Activated B cell treated with CpG ODN at 0.5 μM for 24 hours (primary cell): Measurements from ENCODE around the gene C10orf143. TPM values are rescaled to one million over a fixed set of nuclear protein-coding genes. Genes with fewer than 3 reads are reported as not detected.

Experiments used
- ATAC-seq: fragments of 200-7000 bp; cut with Tn5 transposase; one replicate; pipeline ENCODE4 v1.10.0; 2021; ENCODE audit warnings: low read depth, mild to moderate bottlenecking, moderate library complexity
- CTCF ChIA-PET: fragments of 350-600 bp; sonication (Branson Sonifier 250); formaldehyde crosslinking; loops from one replicate; lab custom pipeline; 2021; ENCODE audit warnings: antibody characterized with exemption; lab: Charles Lee
- POLR2A ChIA-PET: fragments of 350-600 bp; sonication (Branson Sonifier 250); formaldehyde crosslinking; loops from one replicate; lab custom pipeline; 2021; ENCODE audit warnings: antibody characterized with exemption; lab: Charles Lee
- DNase-seq: peaks from one replicate; pipeline ENCODE4 v3.0.0; 2022
- H3K27ac Mint-ChIP-seq: one replicate; pipeline ENCODE4 v1.8.0; 2020; ENCODE audit warnings: mixed read lengths
- H3K27me3 Mint-ChIP-seq: one replicate; pipeline ENCODE4 v1.8.0; 2021; ENCODE audit warnings: mixed read lengths
- H3K36me3 Mint-ChIP-seq: one replicate; pipeline ENCODE4 v1.8.0; 2021; ENCODE audit warnings: low read depth, mixed read lengths
- H3K4me1 Mint-ChIP-seq: one replicate; pipeline ENCODE4 v1.8.0; 2021; ENCODE audit warnings: mixed read lengths
- H3K4me3 Mint-ChIP-seq: one replicate; pipeline ENCODE4 v1.8.0; 2020; ENCODE audit warnings: mild to moderate bottlenecking, mixed read lengths
- H3K9me3 Mint-ChIP-seq: one replicate; pipeline ENCODE4 v1.8.0; 2020; ENCODE audit warnings: mixed read lengths
- CTCF ChIP-seq: fragments of 200-600 bp; IDR thresholded peaks from one replicate; pipeline ENCODE4 v1.8.0; 2022; ENCODE audit warnings: antibody characterized with exemption, mild to moderate bottlenecking
- intact Hi-C: fragments of 100-400 bp; cut with micrococcal nuclease; formaldehyde crosslinking; loops from one replicate; pipeline ENCODE4 v1.15.1; 2024
- total RNA-seq: library from RNA; stranded (reverse); gene quantifications from 2 replicates; pipeline ENCODE4 v1.2.3, GENCODE V29; 2022

The C10orf143 gene
- total RNA-seq, 1 donor from 2014 or later, result 10.1 TPM

GRCh38 chr10:130039141-130039540 is 71.5 kb downstream of the C10orf143 start:
- Mint-ChIP-seq H3K27me3 (peaks cover 11% of the 10 kb centered on the region), H3K4me1 (no peaks in the 10 kb centered on the region), H3K4me3 (no peak overlapping the region), H3K9me3 (no peaks in the 10 kb centered on the region), H3K27ac (no peak overlapping the region), H3K36me3 (no peaks in the 10 kb centered on the region)
- DNase-seq (no peak), ATAC-seq (no peak)
- intact Hi-C loops, result no loop called here
- CTCF ChIA-PET, result no interaction called here
- TF ChIP-seq CTCF, result no peak
- POLR2A ChIA-PET, result no interaction called here

- no peak for DNase-seq
- intact Hi-C loops, result no loop called here
- ChIA-PET CTCF (no interaction called here), POLR2A (no interaction called here)
- no peak overlapping the region for H3K4me3 Mint-ChIP-seq
- H3K9me3 Mint-ChIP-seq, result no peaks in the 10 kb centered on the region
- no peaks in the 10 kb centered on the region for H3K36me3 Mint-ChIP-seq
- no peaks in the 10 kb centered on the region for H3K4me1 Mint-ChIP-seq
- ATAC-seq, result no peak
- no peak for TF ChIP-seq CTCF
- H3K27me3 Mint-ChIP-seq, result peaks cover 10% of the 10 kb centered on the region
- no peak overlapping the region for H3K27ac Mint-ChIP-seq
These were observed 72.0 kb downstream of the C10orf143 start for GRCh38 chr10:130038611-130039109.

GRCh38 chr10:130038019-130038555 is 72.5 kb downstream of the C10orf143 start:
- intact Hi-C loops, result no loop called here
- POLR2A ChIA-PET, result no interaction called here
- DNase-seq, result no peak
- Mint-ChIP-seq H3K36me3 (no peaks in the 10 kb centered on the region), H3K27ac (no peak overlapping the region), H3K27me3 (peaks cover 7% of the 10 kb centered on the region), H3K9me3 (no peaks in the 10 kb centered on the region), H3K4me3 (no peak overlapping the region), H3K4me1 (no peaks in the 10 kb centered on the region)
- CTCF ChIA-PET, result no interaction called here
- TF ChIP-seq CTCF, result no peak
- no peak for ATAC-seq

GRCh38 chr10:130037169-130037661 is 73.4 kb downstream of the C10orf143 start:
- Mint-ChIP-seq H3K4me1 (no peaks in the 10 kb centered on the region), H3K9me3 (no peaks in the 10 kb centered on the region), H3K36me3 (no peaks in the 10 kb centered on the region), H3K27ac (no peak overlapping the region), H3K27me3 (peaks cover 7% of the 10 kb centered on the region), H3K4me3 (no peak overlapping the region)
- CTCF ChIA-PET, result no interaction called here
- ATAC-seq, result no peak
- intact Hi-C loops, result no loop called here
- TF ChIP-seq CTCF, result no peak
- POLR2A ChIA-PET, result no interaction called here
- DNase-seq, result no peak

- H3K4me3 Mint-ChIP-seq, result no peak overlapping the region
- H3K27ac Mint-ChIP-seq, result no peak overlapping the region
- ChIA-PET CTCF (no interaction called here), POLR2A (no interaction called here)
- no peak for TF ChIP-seq CTCF
- no peaks in the 10 kb centered on the region for H3K36me3 Mint-ChIP-seq
- H3K9me3 Mint-ChIP-seq, result no peaks in the 10 kb centered on the region
- peaks cover 7% of the 10 kb centered on the region for H3K27me3 Mint-ChIP-seq
- ATAC-seq (no peak), DNase-seq (no peak)
- H3K4me1 Mint-ChIP-seq, result no peaks in the 10 kb centered on the region
- intact Hi-C loops, result no loop called here
These were observed 74.1 kb downstream of the C10orf143 start for GRCh38 chr10:130036296-130037065.
